Choroid plexus epithelial cell (primary cell): ENCODE data around the gene GMPPB.
A peak's percentile ranks its signal among the peaks of the same experiment; 100 is the strongest.
"Not testable (repeated sequence)": the region's sequence is repeated elsewhere in the genome, so short reads cannot be mapped to it uniquely, and the experiment has no call there.

ENCODE experiments used
- DNase-seq: peaks from one replicate; pipeline ENCODE4 v3.0.0-alpha.2; 2010; ENCODE audit warnings: low read depth
- H3K4me3 ChIP-seq: 2 replicates; pipeline ENCODE4 v1.5.1; 2011; ENCODE audit warnings: low read depth, mild to moderate bottlenecking, control low read depth, low read length, moderate library complexity
- TF ChIP-seq, protein P1 (sequence below): conservative IDR thresholded peaks from 2 replicates; pipeline ENCODE4 v1.5.1; 2011; ENCODE audit warnings: low read depth, mild to moderate bottlenecking, control low read depth, inconsistent platforms, low read length, moderate library complexity

GMPPB gene

DNA sequence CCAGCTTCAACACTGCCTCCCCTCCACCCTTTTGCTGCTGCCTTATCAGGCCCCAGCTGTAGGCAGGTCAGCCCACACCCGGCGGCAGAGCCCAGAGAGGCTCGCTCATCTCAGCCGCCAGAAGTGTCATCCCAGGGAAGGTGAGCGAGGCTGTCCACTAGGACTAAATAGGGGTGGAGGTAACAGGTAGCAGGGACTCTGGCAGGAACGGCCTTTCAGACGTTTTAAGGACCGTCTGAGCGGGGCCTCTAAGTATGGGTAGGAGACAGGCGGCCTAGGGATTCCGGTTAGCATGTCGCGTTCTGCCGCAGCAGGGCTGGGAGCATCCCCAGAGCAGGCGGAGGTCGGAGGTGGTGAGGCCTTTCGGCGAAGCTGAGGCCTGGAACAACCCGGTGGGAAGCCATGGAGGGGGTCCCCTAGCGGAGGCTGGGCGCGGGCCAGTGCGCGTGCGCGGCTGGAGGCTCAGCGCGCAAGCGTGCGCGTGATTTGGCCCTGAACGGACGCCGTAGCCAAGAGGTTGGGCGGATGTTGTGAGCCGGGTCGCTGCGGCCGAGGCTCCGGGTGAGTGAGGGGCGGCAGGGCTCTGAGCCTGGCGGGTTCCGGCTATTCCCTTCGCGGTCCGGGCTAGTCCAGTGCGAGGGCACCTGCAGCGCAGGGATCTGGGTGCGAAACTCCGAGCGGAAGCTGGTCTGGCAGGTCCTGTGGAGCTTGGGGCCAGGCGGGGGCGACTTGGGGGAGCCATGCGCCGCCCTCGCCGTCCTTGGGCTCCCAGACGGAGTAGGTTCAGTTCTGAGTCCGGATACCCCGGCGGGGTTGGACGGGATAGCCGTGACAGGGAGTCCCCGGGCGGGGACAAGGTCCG is 34.5 kb downstream of the GMPPB start, which contains the start of the genes MST1 and RNF123:
Gene MST1 (minus strand): TSS at position 429 of the 862 bp plus-strand sequence. CDS start 783 bp downstream, outside the sequence.
Gene RNF123 (plus strand): TSS at position 512 of the 862 bp plus-strand sequence. CDS start 1,609 bp downstream, outside the sequence.
- peak within 1 kb of the TSS; percentile 96 for H3K4me3 ChIP-seq
- DNase-seq, result peak; percentile 91
- TF ChIP-seq, protein P1, sequence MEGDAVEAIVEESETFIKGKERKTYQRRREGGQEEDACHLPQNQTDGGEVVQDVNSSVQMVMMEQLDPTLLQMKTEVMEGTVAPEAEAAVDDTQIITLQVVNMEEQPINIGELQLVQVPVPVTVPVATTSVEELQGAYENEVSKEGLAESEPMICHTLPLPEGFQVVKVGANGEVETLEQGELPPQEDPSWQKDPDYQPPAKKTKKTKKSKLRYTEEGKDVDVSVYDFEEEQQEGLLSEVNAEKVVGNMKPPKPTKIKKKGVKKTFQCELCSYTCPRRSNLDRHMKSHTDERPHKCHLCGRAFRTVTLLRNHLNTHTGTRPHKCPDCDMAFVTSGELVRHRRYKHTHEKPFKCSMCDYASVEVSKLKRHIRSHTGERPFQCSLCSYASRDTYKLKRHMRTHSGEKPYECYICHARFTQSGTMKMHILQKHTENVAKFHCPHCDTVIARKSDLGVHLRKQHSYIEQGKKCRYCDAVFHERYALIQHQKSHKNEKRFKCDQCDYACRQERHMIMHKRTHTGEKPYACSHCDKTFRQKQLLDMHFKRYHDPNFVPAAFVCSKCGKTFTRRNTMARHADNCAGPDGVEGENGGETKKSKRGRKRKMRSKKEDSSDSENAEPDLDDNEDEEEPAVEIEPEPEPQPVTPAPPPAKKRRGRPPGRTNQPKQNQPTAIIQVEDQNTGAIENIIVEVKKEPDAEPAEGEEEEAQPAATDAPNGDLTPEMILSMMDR, result peak; percentile 51

DNA sequence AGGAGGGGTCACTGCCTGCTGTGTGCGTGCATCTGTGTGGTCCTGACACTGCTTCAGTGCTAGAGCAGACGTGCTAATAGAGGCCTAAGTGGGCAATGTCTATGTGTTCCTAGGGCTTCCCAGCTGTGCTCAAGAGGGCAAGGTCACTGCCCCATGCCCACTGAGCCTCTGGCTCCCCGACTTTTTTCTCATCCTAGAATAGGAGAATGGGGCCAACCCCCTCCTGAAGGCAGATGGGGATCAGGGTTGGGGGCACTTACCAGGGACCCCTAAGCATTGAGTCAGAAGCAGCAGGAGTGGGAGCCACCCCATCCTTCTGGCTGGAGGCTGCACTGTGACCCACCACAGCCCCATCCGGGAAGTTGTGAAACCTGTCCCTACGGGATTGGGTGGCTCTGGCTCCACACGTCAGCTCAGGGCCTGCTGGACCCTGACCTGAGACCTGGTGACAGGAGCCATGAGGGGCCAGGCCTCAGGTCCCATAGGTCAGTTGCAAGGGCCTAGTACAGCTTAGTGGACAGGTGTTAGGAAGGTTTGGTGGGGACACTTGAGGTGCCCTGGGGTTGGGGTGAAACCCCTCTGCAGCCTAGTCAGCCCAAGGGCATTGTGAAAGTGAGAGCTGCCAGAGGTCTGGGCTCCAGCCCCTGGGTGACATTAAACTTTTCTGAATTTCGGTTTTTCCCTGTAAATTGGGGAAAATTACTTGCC is 35.3 kb downstream of the GMPPB start:
- not testable (repeated sequence) for DNase-seq
- H3K4me3 ChIP-seq, result peak overlapping the region; percentile 96

DNA sequence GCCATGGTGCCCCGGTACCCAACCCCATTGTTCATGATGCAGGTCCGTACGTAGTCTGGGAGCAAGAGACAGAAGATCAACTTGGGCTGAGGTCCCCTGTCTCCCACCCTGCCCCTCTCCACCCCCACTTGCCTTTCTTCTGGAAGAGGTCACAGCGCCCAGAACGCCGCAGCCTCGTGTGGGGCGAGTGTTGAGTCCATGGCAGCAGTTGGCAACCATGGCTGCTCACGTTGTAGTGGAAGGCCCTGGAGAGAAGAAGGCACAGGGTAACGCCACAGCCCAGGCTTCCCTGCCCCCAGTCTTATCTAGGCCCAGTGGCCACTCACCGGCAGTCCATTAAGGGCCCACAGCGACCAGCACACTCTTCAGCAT is 36.3 kb downstream of the GMPPB start:
- not testable (repeated sequence) for H3K4me3 ChIP-seq, DNase-seq

DNA sequence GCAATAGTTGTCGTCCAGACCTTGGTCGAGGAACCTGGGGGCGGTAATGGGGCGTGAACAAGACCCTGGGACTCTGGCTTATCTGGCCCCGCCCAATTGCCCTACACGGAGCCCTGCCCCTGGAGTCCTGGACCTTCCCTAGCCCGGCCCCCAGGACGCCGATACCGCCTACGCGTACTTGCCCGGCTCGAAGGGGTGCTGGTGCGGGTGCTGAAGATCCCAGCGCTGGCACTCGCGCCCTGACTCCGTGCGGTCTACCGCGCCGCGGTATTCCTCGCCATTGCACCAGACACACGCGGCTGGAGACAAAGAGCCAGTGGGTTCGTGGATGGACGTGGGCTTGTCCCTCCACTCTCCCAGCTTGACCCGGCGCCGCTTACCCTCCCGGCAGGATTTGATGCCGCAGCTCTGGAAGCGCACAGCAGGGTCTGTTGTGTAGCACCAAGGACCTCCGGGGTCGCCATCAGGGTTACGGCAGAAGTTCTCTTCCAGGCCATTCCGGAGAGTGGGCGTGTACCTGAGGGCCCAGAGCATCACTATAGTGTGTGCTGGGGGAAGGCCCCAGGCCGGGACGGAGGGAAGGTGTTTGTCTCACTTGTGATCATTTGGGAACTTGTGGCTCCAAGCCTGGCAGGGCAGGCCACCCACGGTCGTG is 36.9 kb downstream of the GMPPB start:
- H3K4me3 ChIP-seq, result peak overlapping the region; percentile 46
- DNase-seq, result peak; percentile 39

DNA sequence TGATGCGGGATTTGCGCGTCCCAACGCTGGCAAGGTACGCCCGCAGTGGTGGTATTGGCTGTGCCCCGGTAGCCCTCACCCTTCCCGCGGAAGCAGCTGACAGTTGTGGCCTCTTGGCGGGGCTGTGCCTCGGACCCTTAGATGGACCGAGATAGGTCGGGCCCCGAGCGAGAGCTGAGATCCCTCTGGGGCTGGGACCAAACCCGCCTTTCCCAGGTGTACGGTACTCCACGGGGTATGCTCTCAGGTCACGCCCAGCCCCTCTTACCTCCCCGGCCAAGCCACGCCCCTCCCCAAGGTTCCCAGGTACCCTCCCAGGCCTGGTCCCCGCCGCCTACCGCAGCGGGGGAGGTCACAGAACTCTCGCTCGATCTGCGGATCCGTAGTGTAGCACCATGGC is 37.4 kb downstream of the GMPPB start:
- not testable (repeated sequence) for DNase-seq
- H3K4me3 ChIP-seq, result peak overlapping the region; percentile 46

DNA sequence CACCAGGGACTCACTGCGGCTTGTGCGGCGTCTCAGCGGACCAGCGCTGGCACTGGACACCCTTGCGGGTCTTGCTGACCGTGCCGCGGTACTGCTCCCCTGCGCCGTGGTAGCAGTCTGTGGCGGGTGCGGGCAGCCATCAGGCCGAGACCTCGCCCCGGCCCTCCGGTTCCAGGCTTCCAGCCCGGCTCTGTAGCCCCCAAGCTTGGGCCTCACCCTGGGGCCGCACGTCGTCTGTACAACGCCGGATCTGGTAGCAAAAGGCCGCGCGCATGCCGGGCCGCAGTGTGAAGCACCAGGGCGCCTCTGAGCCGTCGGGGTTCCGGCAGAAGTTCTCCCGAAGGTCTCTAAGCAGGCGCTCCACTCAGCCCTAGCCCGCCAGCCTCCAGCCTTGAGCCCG is 37.9 kb downstream of the GMPPB start:
- H3K4me3 ChIP-seq, DNase-seq: not testable (repeated sequence)

DNA sequence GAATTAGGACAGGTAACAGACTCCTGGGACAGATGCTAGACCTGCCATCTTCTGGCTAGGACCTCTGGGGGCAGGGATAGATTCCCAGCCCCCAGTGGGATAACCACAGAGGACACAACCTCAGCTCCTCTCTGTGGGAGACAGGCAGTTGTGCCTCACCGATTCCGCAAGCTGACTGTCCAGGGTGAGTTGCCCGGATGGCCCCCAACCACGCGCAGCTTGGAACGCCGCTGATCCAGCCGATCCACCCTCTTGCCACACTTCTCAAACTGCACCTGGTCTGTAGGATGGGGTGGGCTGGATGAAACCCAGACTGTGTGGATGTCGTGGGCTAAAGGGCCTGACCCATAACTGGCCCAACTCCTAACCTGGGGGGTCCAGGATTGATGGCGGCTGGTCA is 38.6 kb downstream of the GMPPB start:
- DNase-seq, H3K4me3 ChIP-seq: not testable (repeated sequence)

DNA sequence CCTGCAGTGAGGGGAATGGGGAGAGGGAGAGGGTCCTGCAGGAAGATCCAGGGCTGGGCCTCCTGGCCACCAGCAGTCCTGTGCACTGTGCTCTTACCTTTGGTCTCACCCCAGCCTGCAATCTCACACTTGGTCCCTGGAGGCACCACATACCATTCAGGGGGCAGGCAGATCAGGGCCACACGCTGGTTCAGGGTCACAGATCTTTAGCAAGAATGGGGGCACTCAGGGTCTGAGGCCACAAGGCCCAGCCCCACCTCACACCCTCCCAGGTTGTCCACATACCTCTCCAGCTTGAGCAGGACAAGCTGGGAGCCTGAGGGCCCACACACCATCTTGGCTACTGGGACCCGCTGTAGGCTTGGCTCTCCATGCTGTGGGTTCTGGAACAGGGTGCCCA is 39.3 kb downstream of the GMPPB start:
- DNase-seq, H3K4me3 ChIP-seq: not testable (repeated sequence)

DNA sequence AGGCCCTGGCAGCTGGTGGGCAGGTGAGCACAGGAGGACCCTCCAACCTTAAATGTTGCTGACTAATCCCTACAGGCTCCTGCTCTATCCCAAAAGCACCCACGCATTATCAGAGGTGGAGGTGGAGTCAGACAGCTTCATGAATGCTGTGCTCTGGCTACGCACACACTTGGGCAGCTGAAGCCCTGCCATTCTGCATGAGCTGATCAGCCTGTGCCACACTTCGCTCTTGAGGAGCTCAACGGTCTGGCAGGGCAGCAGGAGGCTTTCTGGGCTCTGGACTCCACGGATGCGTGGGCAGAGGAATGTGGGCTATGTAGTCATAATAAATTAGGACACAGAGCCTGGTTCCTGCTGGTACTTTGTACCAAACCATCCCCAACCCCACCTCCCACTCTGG is 40.6 kb downstream of the GMPPB start:
- TF ChIP-seq, protein P1, result no peak
- H3K4me3 ChIP-seq, result no peak overlapping the region
- peak; percentile 30 for DNase-seq

DNA sequence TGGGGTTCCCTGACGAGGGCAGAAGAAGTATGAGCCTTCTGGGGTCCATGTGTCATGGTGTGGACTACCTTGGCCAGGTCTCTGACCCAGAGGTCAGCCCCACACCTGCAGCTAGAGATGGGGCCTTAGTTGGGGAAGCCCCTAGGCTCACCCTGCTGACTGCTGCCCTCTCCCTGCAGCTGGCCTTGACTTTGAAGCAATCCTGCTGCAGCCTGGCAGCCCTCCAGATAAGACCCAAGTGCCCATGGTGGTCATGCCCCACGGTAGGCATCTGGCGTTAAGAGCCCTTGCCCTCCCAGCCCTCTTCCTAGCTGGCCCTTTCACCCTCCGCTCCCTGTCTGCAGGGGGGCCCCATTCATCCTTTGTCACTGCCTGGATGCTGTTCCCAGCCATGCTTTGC is 42.2 kb downstream of the GMPPB start:
- no peak overlapping the region for H3K4me3 ChIP-seq
- TF ChIP-seq, protein P1, result no peak
- DNase-seq, result no peak
